Left cardiac atrium (tissue), 4 donors: ENCODE data around the gene SERPINF2. TPM values are rescaled to one million over a fixed set of nuclear protein-coding genes. Genes with fewer than 3 reads are reported as not detected.

Experiments used
- ATAC-seq, 2 donors: fragments of 200-7000 bp; cut with Tn5 transposase; one replicate each; pipeline ENCODE4 v1.9.1; 2020; ENCODE audit warnings: mild to moderate bottlenecking in 2 of 2, moderate library complexity in 2 of 2
- DNase-seq: peaks from one replicate; pipeline ENCODE4 v3.0.0-alpha.2; 2020
- intact Hi-C, 2 donors: fragments of 100-400 bp; cut with DNase I; formaldehyde crosslinking; loops; one replicate each; pipeline versions ENCODE4 v1.14.1 to v1.15.1; 2022 to 2023
- total RNA-seq, 2 donors: library from RNA; stranded (reverse); fragmentation: NEBNext Ultra II Directional; extraction: Animal tissue kit (Norgen Biotek cat#: 25700); gene quantifications; one replicate each; pipeline ENCODE4 v1.2.1, GENCODE V29; 2021
- donor health status: DM: no; HTN: yes; CAD: no.
- donor health status: DM: no; HTN: yes; CAD: no; lungs with severe emphysema.
- donor health status: DM: yes; HTN: yes; CAD: no.
- donor health status: Dilated cardiomyopathy.

SERPINF2 gene
- total RNA-seq, 2 donors from 2014 or later = 4.2 to 4.9 TPM

DNA sequence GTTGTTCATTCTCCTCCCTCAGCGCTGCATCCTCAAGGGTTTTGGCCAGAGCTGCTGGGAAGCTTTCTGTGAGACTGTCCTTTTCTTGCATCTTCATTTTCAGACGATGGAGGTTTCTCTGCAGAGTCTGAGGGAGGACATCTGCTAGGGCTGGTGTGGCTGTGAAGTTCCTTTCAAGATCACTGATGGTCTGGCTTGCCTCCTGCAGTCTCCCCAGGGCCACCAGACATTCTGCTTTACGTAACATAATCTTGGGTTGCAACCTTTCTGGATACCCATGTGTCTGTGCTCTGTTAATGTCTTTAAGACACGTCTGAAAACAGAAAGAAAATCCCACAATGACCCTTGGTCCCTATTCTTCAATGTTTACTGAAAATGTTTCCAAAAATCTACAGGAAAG lies 58.0 kb downstream of the SERPINF2 start:
- intact Hi-C loops = no loop called here
- ATAC-seq (no peak), DNase-seq (no peak)

DNA sequence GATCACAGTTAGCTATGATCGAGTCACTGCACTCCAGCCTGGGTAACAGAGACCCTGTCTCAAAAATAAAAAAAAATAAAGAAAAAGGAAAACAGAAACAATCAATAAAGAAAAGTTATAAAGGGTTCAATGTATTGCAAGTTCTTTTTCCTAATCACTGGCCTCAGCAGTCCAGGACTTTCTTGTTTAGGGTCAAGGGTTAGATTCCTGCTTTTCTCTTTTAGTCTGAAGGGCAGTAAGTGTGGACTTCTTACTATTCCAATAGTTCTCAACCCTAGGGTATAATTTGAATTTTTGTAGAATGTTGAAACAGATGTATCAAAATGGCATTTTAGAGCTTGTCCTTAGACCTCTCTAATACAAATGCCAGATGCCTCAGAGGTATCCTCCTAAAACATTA lies 59.8 kb downstream of the SERPINF2 start:
- ATAC-seq (no peak), DNase-seq (no peak)
- intact Hi-C loops = no loop called here

DNA sequence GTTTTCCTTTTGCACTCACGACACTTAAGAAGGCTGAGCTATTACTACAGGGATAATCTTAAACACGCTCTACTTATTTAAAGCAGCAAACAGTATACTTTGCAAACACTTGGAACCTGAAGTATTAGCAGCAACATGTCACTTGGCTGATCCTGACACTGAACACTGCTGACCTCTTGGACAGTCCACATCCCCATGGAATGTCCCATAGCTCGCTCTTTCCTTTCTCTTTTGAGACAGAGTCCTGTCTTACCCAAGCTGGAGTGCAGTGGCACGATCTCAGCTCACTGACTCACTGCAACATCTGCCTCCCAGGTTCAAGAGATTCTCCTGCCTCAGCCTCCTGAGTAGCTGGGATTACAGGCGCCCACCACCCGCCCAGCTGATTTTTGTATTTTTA lies 60.6 kb downstream of the SERPINF2 start:
- DNase-seq (no peak), ATAC-seq (no peak)
- intact Hi-C loops = no loop called here

Other genes starting within 250 kb of the SERPINF2 start
- gene INPP5K, start 226.3 kb upstream of the SERPINF2 start, total RNA-seq = 10 to 100 TPM; 29.7 to 30.1 TPM
- gene PITPNA, start 180.1 kb upstream of the SERPINF2 start, total RNA-seq = 10 to 100 TPM; 43.9 to 58.3 TPM
- gene SLC43A2, start 114.0 kb upstream of the SERPINF2 start, total RNA-seq = 1 to 10 TPM; 7.4 to 8.2 TPM
- 10 to 100 TPM; 10.7 to 17.7 TPM for gene SCARF1, start 97.1 kb upstream of the SERPINF2 start, total RNA-seq
- gene RILP, start 93.0 kb upstream of the SERPINF2 start, total RNA-seq = 10 to 100 TPM; 38.5 to 44.5 TPM
- gene PRPF8, start 58.0 kb upstream of the SERPINF2 start, total RNA-seq = 100 to 1,000 TPM; 136 to 181 TPM
- gene TLCD2, start 32.5 kb upstream of the SERPINF2 start, total RNA-seq = 1 to 10 TPM; 3.7 to 6.0 TPM
- 10 to 100 TPM; 15.4 to 16.1 TPM for gene WDR81, start 18.2 kb upstream of the SERPINF2 start, total RNA-seq
- gene SERPINF1, start 19.2 kb downstream of the SERPINF2 start, total RNA-seq = 100 to 1,000 TPM; 252 to 407 TPM
- gene SMYD4, start 87.0 kb downstream of the SERPINF2 start, total RNA-seq = 10 to 100 TPM; 10.6 to 17.6 TPM
- gene RPA1, start 87.1 kb downstream of the SERPINF2 start, total RNA-seq = 10 to 100 TPM; 61.8 to 95.1 TPM